ENCODE results near the gene UBE3B. TPM values are rescaled to one million over a fixed set of nuclear protein-coding genes. Genes with fewer than 3 reads are reported as not detected.

Gene UBE3B
- polyA plus RNA-seq, 1 experiment: 43.9 TPM

GRCh38 chr12:109493938-109494337 is 16.5 kb downstream of the UBE3B start:
- ChIA-PET CTCF (interaction anchor here (1.2 to 3.0 kb wide), 2 partner anchors 27 to 61 kb away, joined by 3 to 11 read pairs; no protein-coding TSS in a partner anchor), POLR2A (no interaction called here)
- no peak for DNase-seq (ENCODE audit: low read depth)
- H3K4me3 ChIP-seq (ENCODE audit: low read depth, low read length): no peak overlapping the region
- H3K27me3 ChIP-seq (ENCODE audit: control insufficient read depth, insufficient read depth, low read length): no peaks in the 10 kb centered on the region
- H3K36me3 ChIP-seq (ENCODE audit: control insufficient read depth, insufficient read depth, low read length): peaks cover 23% of the 10 kb centered on the region
- TF ChIP-seq, protein P1, sequence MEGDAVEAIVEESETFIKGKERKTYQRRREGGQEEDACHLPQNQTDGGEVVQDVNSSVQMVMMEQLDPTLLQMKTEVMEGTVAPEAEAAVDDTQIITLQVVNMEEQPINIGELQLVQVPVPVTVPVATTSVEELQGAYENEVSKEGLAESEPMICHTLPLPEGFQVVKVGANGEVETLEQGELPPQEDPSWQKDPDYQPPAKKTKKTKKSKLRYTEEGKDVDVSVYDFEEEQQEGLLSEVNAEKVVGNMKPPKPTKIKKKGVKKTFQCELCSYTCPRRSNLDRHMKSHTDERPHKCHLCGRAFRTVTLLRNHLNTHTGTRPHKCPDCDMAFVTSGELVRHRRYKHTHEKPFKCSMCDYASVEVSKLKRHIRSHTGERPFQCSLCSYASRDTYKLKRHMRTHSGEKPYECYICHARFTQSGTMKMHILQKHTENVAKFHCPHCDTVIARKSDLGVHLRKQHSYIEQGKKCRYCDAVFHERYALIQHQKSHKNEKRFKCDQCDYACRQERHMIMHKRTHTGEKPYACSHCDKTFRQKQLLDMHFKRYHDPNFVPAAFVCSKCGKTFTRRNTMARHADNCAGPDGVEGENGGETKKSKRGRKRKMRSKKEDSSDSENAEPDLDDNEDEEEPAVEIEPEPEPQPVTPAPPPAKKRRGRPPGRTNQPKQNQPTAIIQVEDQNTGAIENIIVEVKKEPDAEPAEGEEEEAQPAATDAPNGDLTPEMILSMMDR (IDR thresholded peaks at IDR 0.05; ENCODE audit: insufficient read depth, low read depth, low read length): no peak

DNA sequence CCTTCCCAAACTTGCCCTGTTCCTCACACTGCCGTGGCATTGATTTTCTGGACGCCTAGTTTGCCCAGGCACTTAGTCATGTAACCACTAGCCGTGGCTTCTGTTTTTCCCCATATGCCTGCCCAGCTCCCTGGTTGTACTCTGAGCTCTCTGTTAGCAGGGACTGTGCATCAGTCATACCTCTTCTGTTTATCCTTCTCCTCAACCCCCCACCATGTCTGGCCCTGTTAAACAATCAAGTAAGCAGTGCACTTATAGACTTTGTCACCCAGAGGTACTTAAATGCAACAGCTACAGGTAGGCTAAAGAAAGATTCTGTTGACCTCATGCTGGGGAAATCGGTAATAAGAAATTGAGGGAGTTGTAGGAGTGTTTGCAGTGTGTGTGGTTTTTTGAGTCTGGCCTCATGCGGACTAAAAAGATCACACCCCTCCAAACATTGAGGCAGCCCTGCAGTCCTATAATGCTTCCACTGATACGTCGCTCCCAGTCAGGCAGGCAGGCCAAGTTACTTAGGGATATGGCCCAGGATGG is 17.0 kb downstream of the UBE3B start:
- CTCF ChIA-PET: interaction anchor here (0.8 to 3.0 kb wide), 5 partner anchors 10 to 66 kb away, joined by 3 to 11 read pairs (median 3); no protein-coding TSS in a partner anchor
- DNase-seq (ENCODE audit: low read depth): no peak
- POLR2A ChIA-PET: no interaction called here
- TF ChIP-seq, protein P1 (IDR thresholded peaks at IDR 0.05; ENCODE audit: insufficient read depth, low read depth, low read length): no peak
- H3K27me3 ChIP-seq (ENCODE audit: control insufficient read depth, insufficient read depth, low read length): no peaks in the 10 kb centered on the region
- no peak overlapping the region for H3K4me3 ChIP-seq (ENCODE audit: low read depth, low read length)
- H3K36me3 ChIP-seq (ENCODE audit: control insufficient read depth, insufficient read depth, low read length): peaks cover 22% of the 10 kb centered on the region

GRCh38 chr12:109495012-109495411 is 17.6 kb downstream of the UBE3B start:
- Histone ChIP-seq H3K36me3 (ENCODE audit: control insufficient read depth, insufficient read depth, low read length) (peaks cover 18% of the 10 kb centered on the region), H3K27me3 (ENCODE audit: control insufficient read depth, insufficient read depth, low read length) (no peaks in the 10 kb centered on the region), H3K4me3 (ENCODE audit: low read depth, low read length) (no peak overlapping the region)
- ChIA-PET POLR2A (no interaction called here), CTCF (interaction anchor here (0.8 to 3.0 kb wide), 4 partner anchors 9 to 67 kb away, joined by 3 to 11 read pairs (median 4); no protein-coding TSS in a partner anchor)
- no peak for DNase-seq (ENCODE audit: low read depth)
- TF ChIP-seq, protein P1 (IDR thresholded peaks at IDR 0.05; ENCODE audit: insufficient read depth, low read depth, low read length): no peak

DNA sequence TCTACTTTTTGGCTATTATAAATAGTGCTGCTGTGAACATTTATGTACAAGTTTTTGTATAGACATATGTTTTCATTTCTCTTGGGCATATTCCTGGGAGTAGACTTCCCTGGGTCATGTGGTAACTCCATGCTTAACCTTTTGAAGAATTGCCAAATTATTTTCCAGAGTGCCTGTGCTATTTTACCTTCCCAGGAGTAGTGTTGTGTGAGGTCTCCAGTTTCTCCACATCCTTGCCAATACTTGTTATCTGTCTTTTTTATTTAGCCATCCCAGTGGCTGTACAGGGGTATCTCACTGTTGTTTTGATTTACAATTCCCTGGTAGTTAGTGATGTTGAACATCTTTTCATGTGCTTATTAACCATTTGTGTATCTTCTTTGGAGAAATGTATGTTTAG is 18.9 kb downstream of the UBE3B start:
- TF ChIP-seq, protein P1 (IDR thresholded peaks at IDR 0.05; ENCODE audit: insufficient read depth, low read depth, low read length): no peak
- DNase-seq (ENCODE audit: low read depth): no peak
- Histone ChIP-seq H3K27me3 (ENCODE audit: control insufficient read depth, insufficient read depth, low read length) (no peaks in the 10 kb centered on the region), H3K4me3 (ENCODE audit: low read depth, low read length) (no peak overlapping the region), H3K36me3 (ENCODE audit: control insufficient read depth, insufficient read depth, low read length) (peaks cover 24% of the 10 kb centered on the region)
- POLR2A ChIA-PET: no interaction called here
- CTCF ChIA-PET: no interaction called here

DNA sequence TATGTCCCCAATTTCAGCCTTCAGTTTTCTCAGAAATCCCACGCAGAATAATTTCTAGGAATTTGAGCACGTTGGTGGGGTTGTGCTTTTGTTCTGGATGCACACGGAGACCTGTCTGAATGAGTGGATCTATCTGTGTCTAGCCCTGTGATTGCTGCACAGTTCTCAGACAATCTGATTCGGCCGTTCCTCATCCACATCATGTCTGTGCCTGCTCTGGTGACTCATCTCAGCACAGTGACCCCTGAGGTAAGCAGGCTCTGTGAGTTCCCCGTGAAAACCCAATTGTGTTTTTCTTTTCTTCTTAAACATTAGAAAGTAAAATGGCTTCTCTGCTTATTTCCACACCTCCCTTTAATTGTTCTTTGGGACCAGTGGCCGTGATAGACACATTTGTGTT is 20.2 kb downstream of the UBE3B start:
- TF ChIP-seq, protein P1 (IDR thresholded peaks at IDR 0.05; ENCODE audit: insufficient read depth, low read depth, low read length): no peak
- no peak for DNase-seq (ENCODE audit: low read depth)
- peaks cover 28% of the 10 kb centered on the region for H3K36me3 ChIP-seq (ENCODE audit: control insufficient read depth, insufficient read depth, low read length)
- no peak overlapping the region for H3K4me3 ChIP-seq (ENCODE audit: low read depth, low read length)
- H3K27me3 ChIP-seq (ENCODE audit: control insufficient read depth, insufficient read depth, low read length): no peaks in the 10 kb centered on the region
- CTCF ChIA-PET: no interaction called here
- POLR2A ChIA-PET: no interaction called here
